Upper lobe of right lung (tissue), 1 donor: ENCODE measurements around the gene KNDC1. TPM values are rescaled to one million over a fixed set of nuclear protein-coding genes. Genes with fewer than 3 reads are reported as not detected.

Experiments
- ATAC-seq: fragments of 200-7000 bp; cut with Tn5 transposase; one replicate; pipeline ENCODE4 v1.9.1; 2020; ENCODE audit warnings: mild to moderate bottlenecking, moderate library complexity
- DNase-seq: peaks from one replicate; pipeline ENCODE4 v3.0.0-alpha.2; 2020
- H3K27ac ChIP-seq: fragments of 200-600 bp; one replicate; pipeline ENCODE4 v1.8.0; 2022
- H3K27me3 ChIP-seq: fragments of 200-600 bp; one replicate; pipeline ENCODE4 v1.8.0; 2022; ENCODE audit warnings: mild to moderate bottlenecking
- H3K36me3 ChIP-seq: fragments of 200-600 bp; one replicate; pipeline ENCODE4 v1.8.0; 2022
- H3K4me1 ChIP-seq: fragments of 200-600 bp; one replicate; pipeline ENCODE4 v1.8.0; 2022
- H3K4me3 ChIP-seq: fragments of 200-600 bp; one replicate; pipeline ENCODE4 v1.8.0; 2022; ENCODE audit warnings: mild to moderate bottlenecking
- H3K9me3 ChIP-seq: fragments of 200-600 bp; one replicate; pipeline ENCODE4 v1.8.0; 2022
- intact Hi-C: fragments of 100-400 bp; cut with DNase I; formaldehyde crosslinking; loops from one replicate; pipeline ENCODE4 v1.11.0; 2022
- total RNA-seq: library from RNA; stranded (reverse); fragmentation: NEBNext Ultra II Directional; extraction: Animal tissue kit (Norgen Biotek cat#: 25700); gene quantifications from one replicate; pipeline ENCODE4 v1.2.1, GENCODE V29; 2021
- TF ChIP-seq, protein P1 (sequence below): fragments of 200-600 bp; IDR thresholded peaks from one replicate; pipeline ENCODE4 v1.8.0; 2022; ENCODE audit warnings: antibody characterized with exemption
- donor health status: DM: no; HTN: yes; CAD: no; lungs with severe emphysema.

Gene KNDC1
- total RNA-seq, 1 donor from 2014 or later: 14.3 TPM

DNA sequence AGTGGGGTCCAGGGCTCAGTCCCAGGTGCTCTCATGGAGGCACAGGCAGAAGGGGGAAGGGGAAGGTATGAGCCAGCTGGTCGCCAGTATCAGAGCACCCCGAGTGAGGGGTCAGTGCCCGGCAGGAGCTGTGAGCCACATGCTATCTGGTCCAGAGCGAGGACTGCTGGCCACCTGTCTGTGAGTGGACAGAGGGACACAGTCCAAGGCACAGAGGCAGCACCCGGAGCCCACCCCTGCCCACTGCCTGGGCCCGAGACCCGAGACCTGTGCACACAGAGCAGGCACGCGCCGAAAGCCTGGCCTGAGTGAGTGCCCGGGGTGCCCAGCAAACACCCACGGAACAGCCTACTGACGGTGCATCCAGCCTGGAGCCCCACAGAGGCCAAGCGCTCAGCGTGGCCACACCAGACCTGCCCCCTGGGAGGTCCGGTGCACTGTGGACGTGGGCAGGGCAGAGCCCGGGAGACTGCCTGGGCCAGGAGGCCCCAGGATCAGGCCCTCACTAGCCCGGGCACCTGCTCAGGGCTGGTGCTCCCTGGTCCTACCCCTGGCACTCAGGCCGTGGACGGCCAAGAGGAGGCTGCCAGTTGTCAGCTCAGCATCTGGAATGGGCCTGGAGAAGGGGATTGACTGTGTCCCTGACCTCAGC is 42.9 kb upstream of the KNDC1 start:
- TF ChIP-seq, protein P1, sequence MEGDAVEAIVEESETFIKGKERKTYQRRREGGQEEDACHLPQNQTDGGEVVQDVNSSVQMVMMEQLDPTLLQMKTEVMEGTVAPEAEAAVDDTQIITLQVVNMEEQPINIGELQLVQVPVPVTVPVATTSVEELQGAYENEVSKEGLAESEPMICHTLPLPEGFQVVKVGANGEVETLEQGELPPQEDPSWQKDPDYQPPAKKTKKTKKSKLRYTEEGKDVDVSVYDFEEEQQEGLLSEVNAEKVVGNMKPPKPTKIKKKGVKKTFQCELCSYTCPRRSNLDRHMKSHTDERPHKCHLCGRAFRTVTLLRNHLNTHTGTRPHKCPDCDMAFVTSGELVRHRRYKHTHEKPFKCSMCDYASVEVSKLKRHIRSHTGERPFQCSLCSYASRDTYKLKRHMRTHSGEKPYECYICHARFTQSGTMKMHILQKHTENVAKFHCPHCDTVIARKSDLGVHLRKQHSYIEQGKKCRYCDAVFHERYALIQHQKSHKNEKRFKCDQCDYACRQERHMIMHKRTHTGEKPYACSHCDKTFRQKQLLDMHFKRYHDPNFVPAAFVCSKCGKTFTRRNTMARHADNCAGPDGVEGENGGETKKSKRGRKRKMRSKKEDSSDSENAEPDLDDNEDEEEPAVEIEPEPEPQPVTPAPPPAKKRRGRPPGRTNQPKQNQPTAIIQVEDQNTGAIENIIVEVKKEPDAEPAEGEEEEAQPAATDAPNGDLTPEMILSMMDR: no peak
- Histone ChIP-seq H3K4me3 (no peak overlapping the region), H3K4me1 (no peaks in the 10 kb centered on the region), H3K27me3 (peaks cover 4% of the 10 kb centered on the region), H3K9me3 (no peaks in the 10 kb centered on the region), H3K36me3 (no peaks in the 10 kb centered on the region), H3K27ac (no peak overlapping the region)
- no peak for ATAC-seq
- intact Hi-C loops: no loop called here
- no peak for DNase-seq

DNA sequence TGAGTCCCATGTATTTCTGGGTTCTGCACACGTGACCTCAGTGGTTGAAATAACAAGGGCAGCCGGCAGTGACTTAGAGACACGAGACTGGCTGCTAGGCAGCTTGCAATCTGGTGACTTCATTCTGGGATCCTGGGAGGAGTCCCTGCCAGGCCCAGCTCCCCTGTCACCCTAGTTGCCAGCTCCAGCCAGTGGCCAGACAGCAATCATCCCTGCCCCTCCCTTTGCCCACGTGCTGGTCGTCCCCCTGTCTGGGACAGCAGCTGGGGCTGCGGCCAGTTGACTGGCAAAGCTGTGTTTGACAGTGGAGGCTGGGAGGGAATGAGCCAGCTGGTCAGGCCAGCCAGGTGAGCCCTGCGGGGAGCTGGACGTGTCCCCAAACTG is 42.3 kb upstream of the KNDC1 start:
- TF ChIP-seq, protein P1: no peak
- Histone ChIP-seq H3K27ac (no peak overlapping the region), H3K36me3 (no peaks in the 10 kb centered on the region), H3K9me3 (no peaks in the 10 kb centered on the region), H3K27me3 (peaks cover 4% of the 10 kb centered on the region), H3K4me3 (no peak overlapping the region), H3K4me1 (no peaks in the 10 kb centered on the region)
- no peak for DNase-seq
- intact Hi-C loops: no loop called here
- no peak for ATAC-seq

DNA sequence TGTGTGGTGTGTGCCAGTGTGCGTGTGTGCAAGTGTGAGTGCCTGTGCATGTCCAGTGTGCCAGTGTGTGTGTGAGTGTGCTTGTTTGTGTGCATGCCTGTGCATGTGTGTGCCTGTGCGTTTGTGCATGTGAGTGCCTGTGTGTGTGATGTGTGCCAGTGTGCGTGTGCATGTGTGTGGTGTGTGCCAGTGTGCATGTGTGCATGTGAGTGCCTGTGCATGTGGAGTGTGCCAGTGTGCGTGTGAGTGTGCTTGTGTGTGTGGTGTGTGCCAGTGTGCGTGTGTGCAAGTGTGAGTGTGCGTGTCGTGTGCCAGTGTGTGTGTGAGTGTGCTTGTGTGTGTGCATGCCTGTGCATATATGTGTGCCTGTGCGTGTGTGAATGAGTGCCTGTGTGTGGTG is 38.5 kb upstream of the KNDC1 start:
- Histone ChIP-seq H3K27ac (no peak overlapping the region), H3K36me3 (no peaks in the 10 kb centered on the region), H3K9me3 (no peaks in the 10 kb centered on the region), H3K27me3 (peaks cover 29% of the 10 kb centered on the region), H3K4me1 (no peaks in the 10 kb centered on the region), H3K4me3 (no peak overlapping the region)
- TF ChIP-seq, protein P1: no peak
- DNase-seq (no peak), ATAC-seq (no peak)
- intact Hi-C loops: no loop called here

DNA sequence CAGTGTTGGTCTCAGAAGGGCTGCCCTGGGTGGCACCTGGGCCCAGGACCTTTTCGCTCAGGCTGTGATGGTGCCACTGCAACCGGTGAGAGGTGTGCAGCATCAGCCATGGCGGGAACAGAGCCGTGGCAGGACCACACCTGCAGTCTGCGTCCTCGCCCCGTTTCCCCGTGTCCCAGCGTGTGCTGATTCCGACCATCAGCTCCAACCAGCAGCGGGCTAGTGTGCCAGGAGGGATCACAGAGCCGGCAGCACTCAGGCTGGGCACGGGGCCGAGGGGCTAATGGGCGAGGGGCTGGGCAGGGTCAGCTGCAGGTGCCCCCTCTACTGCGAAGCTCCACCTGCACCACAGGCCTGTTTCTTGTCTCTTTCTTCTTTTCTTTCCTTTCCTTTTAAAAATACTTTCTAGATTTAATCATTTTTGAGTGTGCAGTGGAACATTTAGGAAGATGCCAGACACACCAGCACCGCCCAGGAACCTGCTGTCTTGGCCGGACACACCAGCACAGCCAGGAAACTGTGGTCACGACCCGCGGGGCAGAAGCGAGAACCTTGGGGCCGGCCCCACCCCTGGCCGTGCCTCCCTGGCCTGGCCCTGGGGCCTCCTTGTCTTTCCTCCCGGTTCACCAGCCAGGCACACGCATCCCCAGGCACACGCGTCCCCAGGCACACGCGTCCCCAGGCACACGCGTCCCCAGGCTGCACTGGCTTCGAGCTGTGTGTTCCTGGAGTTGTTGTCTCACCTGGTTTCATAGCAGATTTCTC is 37.7 kb upstream of the KNDC1 start:
- DNase-seq (no peak), ATAC-seq (no peak)
- no peak overlapping the region for H3K27ac ChIP-seq
- H3K27me3 ChIP-seq: peaks cover 27% of the 10 kb centered on the region
- no peak overlapping the region for H3K4me3 ChIP-seq
- H3K4me1 ChIP-seq: no peaks in the 10 kb centered on the region
- no peaks in the 10 kb centered on the region for H3K36me3 ChIP-seq
- intact Hi-C loops: no loop called here
- TF ChIP-seq, protein P1: no peak
- H3K9me3 ChIP-seq: no peaks in the 10 kb centered on the region

DNA sequence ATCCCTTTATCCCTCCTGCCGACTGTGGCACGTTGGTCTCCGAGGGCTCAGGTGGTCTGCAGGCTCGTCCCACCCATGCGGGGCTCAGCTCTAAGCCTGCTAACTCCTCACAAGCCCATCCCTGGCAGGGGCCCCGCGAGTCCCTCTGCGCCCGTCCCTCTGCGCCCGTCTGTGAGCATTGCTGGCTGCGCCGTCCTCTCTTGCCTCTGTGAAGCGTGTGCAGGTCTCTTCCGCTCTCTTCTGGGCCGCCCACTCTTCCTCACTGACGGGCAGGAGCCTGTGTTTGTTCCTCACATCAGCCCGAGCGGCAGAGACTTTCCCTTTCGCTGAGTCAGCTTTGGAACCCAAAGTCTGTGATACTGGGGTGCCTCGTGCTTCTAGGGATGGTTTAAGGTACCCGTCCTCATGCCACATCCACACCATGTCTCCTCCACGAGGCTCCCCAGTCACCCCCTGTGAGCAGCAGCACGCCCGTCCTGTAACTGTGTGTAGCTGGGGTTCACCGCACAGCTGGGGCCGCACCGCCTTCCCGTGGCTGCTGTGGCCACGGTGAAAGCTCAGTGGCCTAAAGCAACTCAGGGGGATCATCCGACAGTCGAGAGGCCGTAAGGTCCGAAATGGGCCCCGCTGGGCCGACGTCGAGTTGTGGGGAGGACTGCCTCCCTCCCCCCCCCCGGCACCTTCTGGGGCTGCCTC is 36.8 kb upstream of the KNDC1 start:
- H3K4me1 ChIP-seq: no peaks in the 10 kb centered on the region
- no peak overlapping the region for H3K4me3 ChIP-seq
- intact Hi-C loops: no loop called here
- no peaks in the 10 kb centered on the region for H3K36me3 ChIP-seq
- H3K9me3 ChIP-seq: no peaks in the 10 kb centered on the region
- ATAC-seq (no peak), DNase-seq (no peak)
- peaks cover 27% of the 10 kb centered on the region for H3K27me3 ChIP-seq
- TF ChIP-seq, protein P1: no peak
- no peak overlapping the region for H3K27ac ChIP-seq
